Liver (tissue), 9 donors: ENCODE data around the gene EIF3L. TPM values are rescaled to one million over a fixed set of nuclear protein-coding genes. Genes with fewer than 3 reads are reported as not detected.

ENCODE experiments used
- DNase-seq: peaks from one replicate; pipeline ENCODE4 v3.0.0-alpha.2; 2017; ENCODE audit warnings: low spot score
- H3K27ac ChIP-seq, 2 donors: one replicate each; pipeline ENCODE4 v1.7.0; 2013; ENCODE audit warnings: inconsistent platforms in 2 of 2, low read length in 2 of 2, control low read depth in 1 of 2, low read depth in 1 of 2, mild to moderate bottlenecking in 1 of 2
- H3K27me3 ChIP-seq, 4 donors: one replicate each; pipeline versions ENCODE4 v1.6.1 to v1.7.0; 2013; ENCODE audit warnings: low read length in 3 of 4, inconsistent platforms in 1 of 4, mild to moderate bottlenecking in 1 of 4, moderate library complexity in 1 of 4; ENCODE audit not compliant: control insufficient read depth in 4 of 4, insufficient read depth in 4 of 4
- H3K36me3 ChIP-seq, 4 donors: one replicate each; pipeline versions ENCODE4 v1.6.1 to v1.7.0; 2013; ENCODE audit warnings: low read length in 3 of 4, mild to moderate bottlenecking in 3 of 4, low read depth in 1 of 4, moderate library complexity in 1 of 4; ENCODE audit not compliant: control insufficient read depth in 4 of 4, insufficient read depth in 3 of 4
- H3K4me1 ChIP-seq, 4 donors: one replicate each; pipeline versions ENCODE4 v1.6.1 to v1.7.0; 2013; ENCODE audit warnings: low read length in 3 of 4, mild to moderate bottlenecking in 3 of 4, moderate library complexity in 1 of 4; ENCODE audit not compliant: control insufficient read depth in 4 of 4, insufficient read depth in 4 of 4
- H3K4me3 ChIP-seq, 3 donors: one replicate each; pipeline versions ENCODE4 v1.6.1 to v1.7.0; 2013; ENCODE audit warnings: low read length in 3 of 3, control low read depth in 1 of 3, low read depth in 1 of 3, mild to moderate bottlenecking in 1 of 3
- H3K9ac ChIP-seq, 2 donors: one replicate each; pipeline ENCODE4 v1.7.0; 2013; ENCODE audit warnings: low read length in 2 of 2, mild to moderate bottlenecking in 2 of 2, moderate library complexity in 2 of 2, control low read depth in 1 of 2, low read depth in 1 of 2
- H3K9me3 ChIP-seq, 4 donors: one replicate each; pipeline versions ENCODE4 v1.6.1 to v1.7.0; 2013; ENCODE audit warnings: low read length in 3 of 4; ENCODE audit not compliant: control insufficient read depth in 4 of 4
- EGR1 ChIP-seq, 2 donors: IDR thresholded peaks; 2 replicates each; pipeline ENCODE4 v1.6.1; 2016 to 2018; ENCODE audit warnings: antibody characterized with exemption in 2 of 2, low read depth in 2 of 2
- FOXA2 ChIP-seq: IDR thresholded peaks from 2 replicates; pipeline ENCODE4 v1.6.1; 2016; ENCODE audit warnings: antibody characterized with exemption
- GABPA ChIP-seq, 2 donors: IDR thresholded peaks in 1 of 2; conservative IDR thresholded peaks in 1 of 2; 2 replicates each; pipeline ENCODE4 v1.6.1; 2016; ENCODE audit warnings: antibody characterized with exemption in 2 of 2, mild to moderate bottlenecking in 1 of 2, moderate library complexity in 1 of 2
- HNF4G ChIP-seq: IDR thresholded peaks from 2 replicates; pipeline ENCODE4 v1.6.1; 2016; ENCODE audit warnings: antibody characterized with exemption
- RXRA ChIP-seq, 2 donors: IDR thresholded peaks; 2 replicates each; pipeline ENCODE4 v1.6.1; 2017 to 2018; ENCODE audit warnings: antibody characterized with exemption in 2 of 2, mild to moderate bottlenecking in 1 of 2
- SP1 ChIP-seq: IDR thresholded peaks from 2 replicates; pipeline ENCODE4 v1.6.1; 2018; ENCODE audit warnings: antibody characterized with exemption, mild to moderate bottlenecking
- YY1 ChIP-seq: IDR thresholded peaks from 2 replicates; pipeline ENCODE4 v1.6.1; 2016; ENCODE audit warnings: antibody characterized with exemption, mild to moderate bottlenecking
- WGBS: extraction: QIAGEN DNeasy Blood & Tissue Kit; methylation state at CpG from one replicate; pipeline ENCODE4 v1.1.7; 2013; 5-methylcytosine and 5-hydroxymethylcytosine counted together
- polyA plus RNA-seq, 2 donors: library from polyadenylated mRNA; stranded (reverse) in 1 of 2; unstranded in 1 of 2; fragments of 200-250 nt in 1 of 2; fragments of >200 nt in 1 of 2; fragmentation: Nextera tagmentation in 1 of 2; extraction: Ambion mirVana in 1 of 2; gene quantifications; one replicate each; pipeline versions ENCODE4 v1.2.1 to v1.2.3, GENCODE V29; 2013 to 2015
- total RNA-seq, 2 donors: library from RNA; depleted of rRNA; stranded (reverse); fragments of >200 nt; gene quantifications; one replicate each; pipeline ENCODE4 v1.2.3, GENCODE V29; 2014
- TF ChIP-seq, protein P1 (sequence below): IDR thresholded peaks from 2 replicates; pipeline ENCODE4 v1.6.1; 2016; ENCODE audit warnings: antibody characterized with exemption
- TF ChIP-seq, protein P2 (sequence below): IDR thresholded peaks from 2 replicates; pipeline ENCODE4 v1.6.1; 2016; ENCODE audit warnings: antibody characterized with exemption
- donor health status: healthy.
- donor health status: healthy.
- donor health status: healthy.
- donor health status: healthy.
- donor health status: healthy.

The EIF3L gene
- total and polyA plus RNA-seq, 4 donors, result 103 to 217 (median 111) TPM

DNA sequence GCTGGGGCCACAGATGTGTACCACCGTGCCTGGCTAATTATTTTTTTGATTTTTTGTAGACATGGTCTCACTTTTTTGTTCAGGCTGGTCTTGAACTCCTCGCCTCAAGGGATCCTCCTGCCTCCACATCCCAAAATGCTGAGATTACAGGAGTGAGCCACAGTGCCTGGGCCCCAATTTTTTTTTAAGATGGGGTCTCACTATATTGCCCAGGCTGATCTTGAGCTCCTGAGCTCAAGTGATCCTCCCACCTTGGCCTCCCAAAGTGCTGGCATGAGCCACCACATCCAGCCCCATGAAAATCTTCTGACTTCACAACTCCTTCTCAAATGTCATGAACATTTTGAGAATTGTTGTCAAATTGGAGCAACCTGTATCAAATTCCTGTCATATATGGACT is 2.8 kb upstream of the EIF3L start:
- no peak overlapping the region for H3K9ac ChIP-seq
- TF ChIP-seq GABPA (IDR thresholded peaks at IDR 0.05 in 1 of 2, conservative IDR thresholded peaks at IDR 0.05 in 1 of 2) (no peak), FOXA2 (no peak), HNF4G (no peak), YY1 (no peak), RXRA (IDR thresholded peaks at IDR 0.05) (no peak), EGR1 (IDR thresholded peaks at IDR 0.05; ENCODE audit: low read depth in 2 of 2) (no peak), SP1 (no peak)
- TF ChIP-seq, protein P1, sequence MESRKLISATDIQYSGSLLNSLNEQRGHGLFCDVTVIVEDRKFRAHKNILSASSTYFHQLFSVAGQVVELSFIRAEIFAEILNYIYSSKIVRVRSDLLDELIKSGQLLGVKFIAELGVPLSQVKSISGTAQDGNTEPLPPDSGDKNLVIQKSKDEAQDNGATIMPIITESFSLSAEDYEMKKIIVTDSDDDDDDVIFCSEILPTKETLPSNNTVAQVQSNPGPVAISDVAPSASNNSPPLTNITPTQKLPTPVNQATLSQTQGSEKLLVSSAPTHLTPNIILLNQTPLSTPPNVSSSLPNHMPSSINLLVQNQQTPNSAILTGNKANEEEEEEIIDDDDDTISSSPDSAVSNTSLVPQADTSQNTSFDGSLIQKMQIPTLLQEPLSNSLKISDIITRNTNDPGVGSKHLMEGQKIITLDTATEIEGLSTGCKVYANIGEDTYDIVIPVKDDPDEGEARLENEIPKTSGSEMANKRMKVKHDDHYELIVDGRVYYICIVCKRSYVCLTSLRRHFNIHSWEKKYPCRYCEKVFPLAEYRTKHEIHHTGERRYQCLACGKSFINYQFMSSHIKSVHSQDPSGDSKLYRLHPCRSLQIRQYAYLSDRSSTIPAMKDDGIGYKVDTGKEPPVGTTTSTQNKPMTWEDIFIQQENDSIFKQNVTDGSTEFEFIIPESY, result no peak
- TF ChIP-seq, protein P2, sequence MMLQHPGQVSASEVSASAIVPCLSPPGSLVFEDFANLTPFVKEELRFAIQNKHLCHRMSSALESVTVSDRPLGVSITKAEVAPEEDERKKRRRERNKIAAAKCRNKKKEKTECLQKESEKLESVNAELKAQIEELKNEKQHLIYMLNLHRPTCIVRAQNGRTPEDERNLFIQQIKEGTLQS, result no peak
- no peaks in the 10 kb centered on the region for H3K27me3 ChIP-seq
- peaks cover 0 to 4% (median 1%) of the 10 kb centered on the region in 4 donors for H3K36me3 ChIP-seq
- no peak overlapping the region for H3K27ac ChIP-seq
- H3K4me1 ChIP-seq, result peaks cover 5 to 39% (median 29%) of the 10 kb centered on the region in 4 donors
- 89% methylated on average over 2 of the region's 2 CpGs for WGBS
- DNase-seq, result no peak
- H3K9me3 ChIP-seq, result no peaks in the 10 kb centered on the region
- H3K4me3 ChIP-seq, result no peak overlapping the region

DNA sequence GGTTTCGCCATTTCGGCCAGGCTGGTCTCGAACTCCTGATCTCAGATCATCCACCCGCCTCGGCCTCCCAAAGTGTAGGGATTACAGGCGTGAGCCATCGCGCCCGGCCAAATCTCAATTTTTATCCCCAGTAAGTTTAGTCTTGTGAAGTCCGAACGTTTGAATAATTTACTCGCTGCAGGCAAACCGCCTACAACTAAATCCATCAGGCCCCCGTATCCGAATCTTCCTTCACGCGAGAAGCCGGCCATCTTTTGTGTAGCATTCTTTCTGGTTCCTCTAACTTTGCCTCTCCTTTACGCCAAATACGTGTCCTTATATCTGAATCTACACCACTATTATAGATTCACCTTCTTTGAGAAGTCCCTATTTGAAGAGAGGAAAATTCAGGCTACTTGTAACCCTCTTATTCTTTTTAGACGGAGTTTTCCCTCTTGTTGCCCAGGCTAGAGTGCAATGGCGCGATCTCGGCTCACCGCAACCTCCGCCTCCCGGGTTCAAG is 581 bp upstream of the EIF3L start:
- H3K27me3 ChIP-seq, result no peaks in the 10 kb centered on the region
- H3K36me3 ChIP-seq, result peaks cover 2 to 16% (median 13%) of the 10 kb centered on the region in 4 donors
- DNase-seq, result no peak
- peak overlapping the region; percentile 81 to 82 for H3K27ac ChIP-seq
- TF ChIP-seq, protein P1, result peak; percentile 24
- TF ChIP-seq EGR1 (IDR thresholded peaks at IDR 0.05; ENCODE audit: low read depth in 2 of 2), result no peak
- H3K9me3 ChIP-seq, result no peaks in the 10 kb centered on the region
- peaks cover 2 to 32% (median 26%) of the 10 kb centered on the region in 4 donors for H3K4me1 ChIP-seq
- peak overlapping the region; percentile 86 to 98 (median 95) for H3K4me3 ChIP-seq
- 36% methylated on average over 27 of the region's 27 CpGs for WGBS
- H3K9ac ChIP-seq, result peak overlapping the region; percentile 41 to 85

DNA sequence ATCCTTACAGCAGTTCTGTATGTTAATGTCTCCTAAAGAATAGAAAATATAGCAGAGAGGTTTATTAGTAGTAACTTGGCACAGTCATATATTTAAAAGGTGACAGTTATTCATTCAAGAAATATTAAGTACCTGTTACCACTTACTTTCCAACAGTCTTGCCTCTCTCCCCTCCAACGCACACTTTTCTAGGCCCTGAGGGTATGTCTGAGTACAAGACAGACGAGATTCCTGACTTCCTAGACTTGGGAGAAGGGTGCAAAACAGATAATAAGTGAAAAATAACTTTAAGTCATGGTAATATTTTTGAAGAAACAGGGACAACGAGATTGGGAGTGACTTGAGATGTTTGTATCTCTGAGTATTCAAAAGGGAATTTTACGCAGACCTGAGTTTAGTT is 1.6 kb downstream of the EIF3L start:
- peak overlapping the region in 1 of 2 donors; percentile 9 for H3K9ac ChIP-seq
- WGBS, result 92% methylated on average over 4 of the region's 4 CpGs
- no peak for DNase-seq
- no peaks in the 10 kb centered on the region for H3K27me3 ChIP-seq
- no peak for TF ChIP-seq GABPA (IDR thresholded peaks at IDR 0.05 in 1 of 2, conservative IDR thresholded peaks at IDR 0.05 in 1 of 2)
- peaks cover 2 to 22% (median 19%) of the 10 kb centered on the region in 4 donors for H3K36me3 ChIP-seq
- H3K9me3 ChIP-seq, result no peaks in the 10 kb centered on the region
- H3K27ac ChIP-seq, result no peak overlapping the region
- H3K4me3 ChIP-seq, result no peak overlapping the region
- peaks cover 6 to 52% (median 44%) of the 10 kb centered on the region in 4 donors for H3K4me1 ChIP-seq
